K562 (cell line): Measurements from ENCODE around the gene TET2. TPM values are rescaled to one million over a fixed set of nuclear protein-coding genes. Genes with fewer than 3 reads are reported as not detected.

Experiments used
- EWSR1 ChIP-seq: fragments of 450-650 bp; IDR thresholded peaks from 2 replicates; pipeline ENCODE4 v1.6.1; 2018; ENCODE audit warnings: borderline replicate concordance, mild to moderate bottlenecking, low read depth, moderate library complexity; ENCODE audit not compliant: partially characterized antibody
- polyA plus RNA-seq, 8 experiments: library from polyadenylated mRNA; depleted of rRNA in 4 of 8; stranded (reverse) in 5 of 8; unstranded in 3 of 8; fragments of >200 nt; fragmentation: Nextera tagmentation in 2 of 8; fragmentation: Illumina TruSeq in 1 of 8; extraction: Ambion mirVana in 2 of 8; extraction: Trizol in 1 of 8; gene quantifications; 2 replicates each; pipeline versions ENCODE4 v1.2.1 to v1.2.3, GENCODE V29; 2011 to 2014; ENCODE audit warnings: inconsistent platforms in 1 of 8, missing spikeins in 1 of 8
- small RNA-seq: library from RNA; depleted of rRNA; stranded (forward); fragments of <200 nt; gene quantifications from one replicate; pipeline ENCODE3, GENCODE V24; 2014
- total RNA-seq, 7 experiments: library from RNA; depleted of rRNA in 6 of 7; stranded (reverse); fragments of >200 nt in 6 of 7; fragmentation: Illumina TruSeq in 2 of 7; extraction: Trizol in 2 of 7; gene quantifications; 2 replicates each; pipeline versions ENCODE4 v1.2.1 to v1.2.3, GENCODE V29; 2011 to 2021; ENCODE audit warnings: low replicate concordance in 1 of 7

The TET2 gene
- total and polyA plus RNA-seq, 9 of the 15 experiments (the other 6 are each of a cell fraction or from before 2014, with no cell fraction given) = 0.80 to 11.1 (median 4.9) TPM

GRCh38 chr4:105329081-105329480, 182.4 kb downstream of the TET2 start (continued):
- TF ChIP-seq EWSR1 = no peak

Small RNAs within 50 kb of the gene (small RNA-seq; reads per million reads assigned to genes)
- gene RF00322 (not detected), gene RN7SL89P (not detected)
